DLD1 (cell line): ENCODE results near the gene GADL1.

Source experiments
- in situ Hi-C: cut with HindIII; loops from 2 replicates; pipeline ENCODE4 v1.10.0; 2017; ENCODE audit warnings: low sequenced_read_pairs

GADL1 gene

GRCh38 chr3:30729936-30730335 lies 164.5 kb downstream of the GADL1 start:
- in situ Hi-C loops: no loop called here

GRCh38 chr3:30729512-30729911 lies 164.9 kb downstream of the GADL1 start:
- in situ Hi-C loops: no loop called here

GRCh38 chr3:30728143-30728542 lies 166.3 kb downstream of the GADL1 start:
- in situ Hi-C loops: no loop called here

GRCh38 chr3:30724863-30725262 lies 169.6 kb downstream of the GADL1 start:
- in situ Hi-C loops: no loop called here

GRCh38 chr3:30723211-30723610 lies 171.2 kb downstream of the GADL1 start:
- in situ Hi-C loops: no loop called here

GRCh38 chr3:30721314-30721634 lies 173.2 kb downstream of the GADL1 start:
- in situ Hi-C loops: no loop called here

GRCh38 chr3:30720586-30721313 lies 173.7 kb downstream of the GADL1 start:
- in situ Hi-C loops: no loop called here

- in situ Hi-C loops: no loop called here
Observed at GRCh38 chr3:30719536-30719935, 174.9 kb downstream of the GADL1 start.

GRCh38 chr3:30713885-30714503 lies 180.5 kb downstream of the GADL1 start:
- in situ Hi-C loops: no loop called here

- in situ Hi-C loops: no loop called here
Observed at GRCh38 chr3:30712991-30713390, 181.5 kb downstream of the GADL1 start.

- in situ Hi-C loops: no loop called here
Observed at GRCh38 chr3:30711867-30712266, 182.6 kb downstream of the GADL1 start.

- in situ Hi-C loops: no loop called here
Observed at GRCh38 chr3:30711151-30711550, 183.3 kb downstream of the GADL1 start.

GRCh38 chr3:30710017-30710416 lies 184.4 kb downstream of the GADL1 start:
- in situ Hi-C loops: no loop called here

GRCh38 chr3:30708472-30708871 lies 186.0 kb downstream of the GADL1 start:
- in situ Hi-C loops: no loop called here

GRCh38 chr3:30707825-30708224 lies 186.6 kb downstream of the GADL1 start:
- in situ Hi-C loops: no loop called here

- in situ Hi-C loops: no loop called here
Observed at GRCh38 chr3:30704931-30705890, 189.2 kb downstream of the GADL1 start.

- in situ Hi-C loops: no loop called here
Observed at GRCh38 chr3:30702828-30703397, 191.5 kb downstream of the GADL1 start.

- in situ Hi-C loops: no loop called here
Observed at GRCh38 chr3:30702038-30702827, 192.2 kb downstream of the GADL1 start.

GRCh38 chr3:30700702-30701321 lies 193.6 kb downstream of the GADL1 start:
- in situ Hi-C loops: no loop called here

GRCh38 chr3:30699927-30700326 lies 194.5 kb downstream of the GADL1 start:
- in situ Hi-C loops: no loop called here
